Osteocyte (in vitro differentiated cells): Measurements from ENCODE around the gene FAM20A. TPM values are rescaled to one million over a fixed set of nuclear protein-coding genes. Genes with fewer than 3 reads are reported as not detected.

Source experiments
- DNase-seq: peaks from one replicate; pipeline ENCODE4 v3.0.0; 2021; ENCODE audit warnings: mixed read lengths; ENCODE audit not compliant: unreplicated experiment; ENCODE audit errors: extremely low spot score
- H3K27ac Mint-ChIP-seq: one replicate; pipeline ENCODE4 v1.8.0; 2021; ENCODE audit warnings: mild to moderate bottlenecking, mixed read lengths; ENCODE audit not compliant: unreplicated experiment
- H3K27me3 Mint-ChIP-seq: one replicate; pipeline ENCODE4 v1.8.0; 2021; ENCODE audit warnings: mixed read lengths; ENCODE audit not compliant: unreplicated experiment
- H3K36me3 Mint-ChIP-seq: one replicate; pipeline ENCODE4 v1.8.0; 2021; ENCODE audit warnings: mixed read lengths; ENCODE audit not compliant: unreplicated experiment
- H3K4me1 Mint-ChIP-seq: one replicate; pipeline ENCODE4 v1.8.0; 2021; ENCODE audit warnings: mixed read lengths; ENCODE audit not compliant: unreplicated experiment
- H3K4me3 Mint-ChIP-seq: one replicate; pipeline ENCODE4 v1.8.0; 2021; ENCODE audit warnings: mild to moderate bottlenecking, moderate library complexity, mixed read lengths; ENCODE audit not compliant: unreplicated experiment
- H3K9me3 Mint-ChIP-seq: one replicate; pipeline ENCODE4 v1.8.0; 2021; ENCODE audit warnings: mixed read lengths; ENCODE audit not compliant: unreplicated experiment
- total RNA-seq: library from RNA; stranded (reverse); gene quantifications from 2 replicates; pipeline ENCODE4 v1.2.1, GENCODE V29; 2021
- TF ChIP-seq, protein P1 (sequence below): fragments of 200-600 bp; sonication (generic); IDR thresholded peaks from 2 replicates; pipeline ENCODE4 v1.5.0; 2021; ENCODE audit warnings: antibody characterized with exemption, mild to moderate bottlenecking, moderate library complexity

FAM20A gene
- total RNA-seq, 1 donor from 2014 or later = not detected

DNA sequence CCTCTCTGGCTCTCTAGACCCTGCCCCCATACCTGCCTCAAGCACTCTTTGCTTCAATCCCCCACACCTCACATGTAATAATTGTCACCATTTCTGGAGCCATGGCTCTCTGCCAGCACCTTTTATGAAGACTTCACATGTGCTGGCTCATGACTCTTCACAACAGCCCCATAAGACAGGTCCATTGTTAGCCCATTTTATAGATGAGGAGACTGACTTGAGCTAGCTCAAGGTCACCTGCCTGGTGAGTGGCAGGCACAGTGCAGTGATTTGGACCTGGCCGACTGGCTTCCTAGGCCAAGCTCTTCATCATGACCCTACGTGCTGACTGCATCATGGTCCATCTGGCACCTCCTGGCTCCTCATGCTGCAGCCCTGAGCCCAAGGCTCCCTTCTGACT lies 25.0 kb downstream of the FAM20A start:
- Mint-ChIP-seq H3K9me3 (no peaks in the 10 kb centered on the region), H3K27me3 (no peaks in the 10 kb centered on the region)

DNA sequence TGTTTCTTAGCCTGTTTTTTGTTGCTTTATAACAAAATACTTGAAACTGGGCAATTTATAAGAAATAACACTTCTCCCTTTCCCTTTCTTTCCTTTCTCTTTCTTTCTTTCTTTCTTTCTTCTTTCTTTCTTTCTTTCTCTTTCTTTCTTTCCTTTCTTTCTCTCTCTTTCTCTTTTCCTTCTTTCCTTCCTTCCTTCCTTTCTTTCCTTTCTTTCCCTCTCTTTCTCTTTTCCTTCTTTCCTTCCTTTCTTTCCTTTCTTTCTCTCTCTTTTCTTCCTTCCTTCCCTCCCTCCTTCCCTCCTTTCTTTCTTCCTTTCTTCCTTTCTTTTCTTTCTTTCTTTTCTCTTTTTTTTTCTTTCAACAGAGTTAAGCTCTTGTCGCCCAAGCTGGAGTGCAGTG lies 27.8 kb downstream of the FAM20A start:
- Mint-ChIP-seq H3K27ac (no peak overlapping the region), H3K36me3 (no peaks in the 10 kb centered on the region), H3K27me3 (peaks cover 7% of the 10 kb centered on the region), H3K9me3 (no peaks in the 10 kb centered on the region), H3K4me3 (no peak overlapping the region), H3K4me1 (no peaks in the 10 kb centered on the region)
- TF ChIP-seq, protein P1, sequence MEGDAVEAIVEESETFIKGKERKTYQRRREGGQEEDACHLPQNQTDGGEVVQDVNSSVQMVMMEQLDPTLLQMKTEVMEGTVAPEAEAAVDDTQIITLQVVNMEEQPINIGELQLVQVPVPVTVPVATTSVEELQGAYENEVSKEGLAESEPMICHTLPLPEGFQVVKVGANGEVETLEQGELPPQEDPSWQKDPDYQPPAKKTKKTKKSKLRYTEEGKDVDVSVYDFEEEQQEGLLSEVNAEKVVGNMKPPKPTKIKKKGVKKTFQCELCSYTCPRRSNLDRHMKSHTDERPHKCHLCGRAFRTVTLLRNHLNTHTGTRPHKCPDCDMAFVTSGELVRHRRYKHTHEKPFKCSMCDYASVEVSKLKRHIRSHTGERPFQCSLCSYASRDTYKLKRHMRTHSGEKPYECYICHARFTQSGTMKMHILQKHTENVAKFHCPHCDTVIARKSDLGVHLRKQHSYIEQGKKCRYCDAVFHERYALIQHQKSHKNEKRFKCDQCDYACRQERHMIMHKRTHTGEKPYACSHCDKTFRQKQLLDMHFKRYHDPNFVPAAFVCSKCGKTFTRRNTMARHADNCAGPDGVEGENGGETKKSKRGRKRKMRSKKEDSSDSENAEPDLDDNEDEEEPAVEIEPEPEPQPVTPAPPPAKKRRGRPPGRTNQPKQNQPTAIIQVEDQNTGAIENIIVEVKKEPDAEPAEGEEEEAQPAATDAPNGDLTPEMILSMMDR = no peak
- DNase-seq = no peak

More for the DNA sequence above, 25.0 kb downstream of the FAM20A start:
- H3K27ac Mint-ChIP-seq = no peak overlapping the region
- no peak for DNase-seq
- no peaks in the 10 kb centered on the region for H3K4me1 Mint-ChIP-seq
- no peak overlapping the region for H3K4me3 Mint-ChIP-seq
- TF ChIP-seq, protein P1 = no peak
- no peaks in the 10 kb centered on the region for H3K36me3 Mint-ChIP-seq

DNA sequence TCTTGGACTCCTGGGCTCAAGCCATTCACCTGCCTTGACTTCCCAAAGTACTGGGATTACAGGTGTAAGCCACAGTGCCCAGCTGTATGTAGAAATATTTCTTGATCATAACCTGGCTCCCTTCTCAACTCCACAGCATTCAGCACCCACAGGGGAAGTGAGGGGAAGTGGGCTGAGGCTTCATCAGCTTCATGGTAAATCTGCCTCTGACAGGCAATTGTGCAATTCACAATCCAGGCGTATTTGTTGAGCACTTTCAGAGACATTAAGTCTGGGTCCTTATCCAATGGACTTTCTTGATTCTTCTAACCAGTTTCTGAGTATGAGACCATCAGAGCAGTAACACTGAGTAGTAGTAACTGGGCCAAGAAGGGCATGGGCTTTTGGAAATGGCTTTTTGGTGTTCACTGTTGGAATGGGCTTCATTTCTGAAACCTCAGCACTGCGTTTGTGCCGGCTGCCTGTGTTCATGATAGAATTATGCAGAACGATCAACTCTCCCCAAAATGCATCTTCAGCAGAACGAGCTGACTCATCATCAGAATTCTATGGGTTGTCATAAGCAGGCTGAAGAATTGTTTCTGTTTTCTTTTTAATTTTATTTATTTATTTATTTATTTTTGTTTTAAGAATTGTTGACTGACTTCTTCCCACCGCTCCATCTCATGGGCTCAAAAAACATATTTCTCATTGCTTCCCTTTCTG lies 28.9 kb downstream of the FAM20A start:
- Mint-ChIP-seq H3K27me3 (peaks cover 12% of the 10 kb centered on the region), H3K36me3 (no peaks in the 10 kb centered on the region), H3K4me1 (no peaks in the 10 kb centered on the region), H3K27ac (no peak overlapping the region), H3K9me3 (no peaks in the 10 kb centered on the region), H3K4me3 (no peak overlapping the region)
- TF ChIP-seq, protein P1 = no peak
- no peak for DNase-seq

DNA sequence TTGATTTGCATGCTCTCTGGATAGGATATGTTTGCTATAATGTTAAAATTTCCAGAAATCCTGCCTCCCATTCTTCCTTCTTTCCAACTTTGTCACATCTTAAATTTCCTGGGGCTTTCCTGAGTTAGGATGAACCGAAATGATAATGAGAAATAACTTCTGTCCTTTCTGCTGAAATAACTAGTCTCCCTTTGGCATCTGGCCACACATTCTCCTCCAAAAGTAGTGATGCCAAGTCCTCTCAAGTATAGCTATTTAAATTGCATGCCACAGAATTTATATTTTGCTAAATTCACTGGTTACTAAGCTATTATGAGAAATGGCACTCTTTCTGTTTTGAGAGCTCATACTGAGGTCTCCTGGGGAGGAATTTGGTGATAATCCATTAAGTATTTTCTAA lies 30.6 kb downstream of the FAM20A start:
- H3K9me3 Mint-ChIP-seq = no peaks in the 10 kb centered on the region
- TF ChIP-seq, protein P1 = no peak
- no peak for DNase-seq

DNA sequence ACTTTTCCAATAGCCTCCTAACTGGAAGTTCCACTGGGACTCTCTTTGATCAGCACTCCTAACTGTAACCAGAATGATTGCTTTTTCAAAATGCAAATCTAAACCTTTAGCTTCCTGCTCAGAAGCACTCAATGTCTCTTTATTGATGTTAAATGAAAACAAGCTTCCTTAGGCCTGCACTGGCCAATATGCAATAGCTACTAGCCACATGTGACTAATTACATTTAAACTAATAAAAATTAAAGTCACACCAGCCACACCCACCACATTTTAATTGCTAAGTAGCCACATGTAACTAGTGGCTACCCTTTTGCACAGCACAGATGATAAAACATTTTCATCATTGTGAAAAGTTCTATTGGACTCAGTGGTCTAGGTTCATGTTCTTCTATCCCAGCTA lies 31.8 kb downstream of the FAM20A start:
- Mint-ChIP-seq H3K4me1 (no peaks in the 10 kb centered on the region), H3K9me3 (no peaks in the 10 kb centered on the region), H3K36me3 (no peaks in the 10 kb centered on the region), H3K27ac (no peak overlapping the region), H3K27me3 (peaks cover 32% of the 10 kb centered on the region), H3K4me3 (no peak overlapping the region)
- TF ChIP-seq, protein P1 = no peak
- DNase-seq = no peak

More for the DNA sequence above, 30.6 kb downstream of the FAM20A start:
- Mint-ChIP-seq H3K4me1 (no peaks in the 10 kb centered on the region), H3K27me3 (peaks cover 28% of the 10 kb centered on the region), H3K27ac (no peak overlapping the region), H3K36me3 (no peaks in the 10 kb centered on the region), H3K4me3 (no peak overlapping the region)
